Large intestine (tissue), 3 donors: Measurements from ENCODE around the gene VAT1. TPM values are rescaled to one million over a fixed set of nuclear protein-coding genes. Genes with fewer than 3 reads are reported as not detected.
A peak's percentile ranks its signal among the peaks of the same experiment; 100 is the strongest.

Experiments
- DNase-seq, 2 donors: peaks; one replicate each; pipeline versions ENCODE4 v3.0.0 to v3.0.0-alpha.2; 2013
- H3K27ac ChIP-seq: one replicate; pipeline ENCODE4 v1.5.1; 2013; ENCODE audit warnings: low read length
- H3K27me3 ChIP-seq: 2 replicates; pipeline ENCODE4 v1.6.1; 2013; ENCODE audit warnings: low read length; ENCODE audit not compliant: control insufficient read depth, insufficient read depth
- H3K36me3 ChIP-seq: 2 replicates; pipeline ENCODE4 v1.6.1; 2013; ENCODE audit warnings: low read length; ENCODE audit not compliant: control insufficient read depth, insufficient read depth
- H3K4me1 ChIP-seq: one replicate; pipeline ENCODE4 v1.6.1; 2013; ENCODE audit warnings: low read length; ENCODE audit not compliant: control insufficient read depth, insufficient read depth
- H3K4me3 ChIP-seq: one replicate; pipeline ENCODE4 v1.5.1; 2013; ENCODE audit warnings: low read length
- H3K9me3 ChIP-seq: one replicate; pipeline ENCODE4 v1.6.1; 2013; ENCODE audit warnings: mild to moderate bottlenecking, low read depth, low read length, moderate library complexity; ENCODE audit not compliant: control insufficient read depth
- WGBS: methylation state at CpG from one replicate; pipeline ENCODE4 v1.1.5; 2013; ENCODE audit warnings: low lambda C conversion rate; ENCODE audit not compliant: insufficient coverage; 5-methylcytosine and 5-hydroxymethylcytosine counted together
- polyA plus RNA-seq: library from polyadenylated mRNA; unstranded; fragments of 120-200 nt; gene quantifications from one replicate; pipeline ENCODE4 v1.2.1, GENCODE V29; 2013

The VAT1 gene
- polyA plus RNA-seq, 1 donor = 148 TPM

- no peak overlapping the region for H3K4me3 ChIP-seq
- no peak overlapping the region for H3K27ac ChIP-seq
- no peaks in the 10 kb centered on the region for H3K9me3 ChIP-seq
- H3K27me3 ChIP-seq = no peaks in the 10 kb centered on the region
- peaks cover 6% of the 10 kb centered on the region for H3K4me1 ChIP-seq
- WGBS = no CpG with 5 or more reads among the region's 17 CpGs
- H3K36me3 ChIP-seq = no peaks in the 10 kb centered on the region
- no peak for DNase-seq
Measured at GRCh38 chr17:43028221-43028861, 6.2 kb upstream of the VAT1 start.

GRCh38 chr17:43027091-43028032, 5.2 kb upstream of the VAT1 start:
- no peaks in the 10 kb centered on the region for H3K36me3 ChIP-seq
- no peaks in the 10 kb centered on the region for H3K9me3 ChIP-seq
- no CpG with 5 or more reads among the region's 9 CpGs for whole genome bisulfite sequencing
- H3K4me3 ChIP-seq = no peak overlapping the region
- DNase-seq = no peak
- H3K4me1 ChIP-seq = peaks cover 8% of the 10 kb centered on the region
- H3K27me3 ChIP-seq = no peaks in the 10 kb centered on the region
- H3K27ac ChIP-seq = no peak overlapping the region

GRCh38 chr17:43026595-43026994, 4.4 kb upstream of the VAT1 start:
- H3K4me1 ChIP-seq = peaks cover 9% of the 10 kb centered on the region
- no peak for DNase-seq
- H3K4me3 ChIP-seq = no peak overlapping the region
- no peaks in the 10 kb centered on the region for H3K27me3 ChIP-seq
- no peaks in the 10 kb centered on the region for H3K36me3 ChIP-seq
- WGBS = no CpG with 5 or more reads among the region's 5 CpGs
- no peaks in the 10 kb centered on the region for H3K9me3 ChIP-seq
- H3K27ac ChIP-seq = no peak overlapping the region

- WGBS = no CpG with 5 or more reads among the region's 16 CpGs
- no peaks in the 10 kb centered on the region for H3K36me3 ChIP-seq
- H3K27ac ChIP-seq = no peak overlapping the region
- no peak for DNase-seq
- H3K4me1 ChIP-seq = peaks cover 9% of the 10 kb centered on the region
- H3K27me3 ChIP-seq = no peaks in the 10 kb centered on the region
- no peak overlapping the region for H3K4me3 ChIP-seq
- no peaks in the 10 kb centered on the region for H3K9me3 ChIP-seq
Measured at GRCh38 chr17:43025766-43026537, 3.8 kb upstream of the VAT1 start.

GRCh38 chr17:43025290-43025657, 3.1 kb upstream of the VAT1 start:
- H3K36me3 ChIP-seq = no peaks in the 10 kb centered on the region
- H3K27ac ChIP-seq = no peak overlapping the region
- H3K27me3 ChIP-seq = no peaks in the 10 kb centered on the region
- no peaks in the 10 kb centered on the region for H3K9me3 ChIP-seq
- peaks cover 11% of the 10 kb centered on the region for H3K4me1 ChIP-seq
- WGBS = 0% methylated on average over 1 of the region's 27 CpGs
- peak overlapping the region; percentile 39 for H3K4me3 ChIP-seq
- DNase-seq = no peak

GRCh38 chr17:43024407-43025289, 2.5 kb upstream of the VAT1 start, which contains the start of gene RND2:
Gene RND2, plus strand, starts transcription at chr17:43025231. Its CDS starts 117 bp downstream, at chr17:43025348.
- H3K9me3 ChIP-seq = no peaks in the 10 kb centered on the region
- no peaks in the 10 kb centered on the region for H3K27me3 ChIP-seq
- DNase-seq = peak; percentile 88
- peaks cover 17% of the 10 kb centered on the region for H3K4me1 ChIP-seq
- no CpG with 5 or more reads among the region's 61 CpGs for WGBS
- H3K36me3 ChIP-seq = no peaks in the 10 kb centered on the region
- H3K27ac ChIP-seq = peak within 1 kb of the TSS; percentile 58
- H3K4me3 ChIP-seq = peak within 1 kb of the TSS; percentile 66

GRCh38 chr17:43020789-43021740, 1.1 kb downstream of the VAT1 start:
- Histone ChIP-seq H3K36me3 (peaks cover 22% of the 10 kb centered on the region), H3K9me3 (no peaks in the 10 kb centered on the region), H3K4me1 (peaks cover 31% of the 10 kb centered on the region), H3K4me3 (peak overlapping the region; percentile 98), H3K27me3 (no peaks in the 10 kb centered on the region), H3K27ac (peak overlapping the region; percentile 89)
- peak; percentile 78 to 85 for DNase-seq
- no CpG with 5 or more reads among the region's 40 CpGs for WGBS

GRCh38 chr17:43020030-43020621, 2.1 kb downstream of the VAT1 start:
- H3K9me3 ChIP-seq = no peaks in the 10 kb centered on the region
- no peak for DNase-seq
- WGBS = no CpG with 5 or more reads among the region's 6 CpGs
- H3K4me3 ChIP-seq = no peak overlapping the region
- H3K27ac ChIP-seq = peak overlapping the region; percentile 4
- H3K27me3 ChIP-seq = no peaks in the 10 kb centered on the region
- H3K4me1 ChIP-seq = peaks cover 31% of the 10 kb centered on the region
- H3K36me3 ChIP-seq = peaks cover 32% of the 10 kb centered on the region

GRCh38 chr17:43019418-43019817, 2.8 kb downstream of the VAT1 start:
- Histone ChIP-seq H3K4me3 (no peak overlapping the region), H3K27ac (peak overlapping the region; percentile 4), H3K9me3 (no peaks in the 10 kb centered on the region), H3K36me3 (peaks cover 38% of the 10 kb centered on the region), H3K4me1 (peaks cover 27% of the 10 kb centered on the region), H3K27me3 (no peaks in the 10 kb centered on the region)
- DNase-seq = peak in 1 of 2 donors; percentile 46
- WGBS = no CpG with 5 or more reads among the region's 7 CpGs
